NCI-H460 (cell line): ENCODE data around the gene PKN2. TPM values are rescaled to one million over a fixed set of nuclear protein-coding genes. Genes with fewer than 3 reads are reported as not detected.
"Not testable (repeated sequence)": the region's sequence is repeated elsewhere in the genome, so short reads cannot be mapped to it uniquely, and the experiment has no call there.

Experiments used
- DNase-seq: peaks from one replicate; pipeline ENCODE4 v3.0.0-alpha.2; 2016; ENCODE audit warnings: low read depth; ENCODE audit errors: extremely low read depth
- total RNA-seq: library from RNA; depleted of rRNA; stranded (reverse); fragments of >200 nt; shearing (Covaris generic); gene quantifications from 2 replicates; pipeline ENCODE4 v1.2.3, GENCODE V29; 2014

PKN2 gene
- total RNA-seq, 1 experiment from 2014 or later = 29.9 TPM

GRCh38 chr1:88783145-88783544 is 99.1 kb downstream of the PKN2 start:
- DNase-seq = no peak

- DNase-seq = no peak
Measured at GRCh38 chr1:88784551-88784950, 100.5 kb downstream of the PKN2 start.

GRCh38 chr1:88787023-88787903 is 103.2 kb downstream of the PKN2 start:
- no peak for DNase-seq

GRCh38 chr1:88791192-88791591 is 107.1 kb downstream of the PKN2 start:
- no peak for DNase-seq

- DNase-seq = no peak
Measured at GRCh38 chr1:88799491-88799890, 115.4 kb downstream of the PKN2 start.

- peak; percentile 41 for DNase-seq
Measured at GRCh38 chr1:88800382-88801051, 116.4 kb downstream of the PKN2 start.

- DNase-seq = no peak
Measured at GRCh38 chr1:88801575-88802208, 117.6 kb downstream of the PKN2 start.

GRCh38 chr1:88802404-88802803 is 118.3 kb downstream of the PKN2 start:
- DNase-seq = no peak

GRCh38 chr1:88802950-88803349 is 118.9 kb downstream of the PKN2 start:
- no peak for DNase-seq

GRCh38 chr1:88803444-88803843 is 119.4 kb downstream of the PKN2 start:
- no peak for DNase-seq

- no peak for DNase-seq
Measured at GRCh38 chr1:88812366-88812765, 128.3 kb downstream of the PKN2 start.

- DNase-seq = no peak
Measured at GRCh38 chr1:88813471-88813870, 129.4 kb downstream of the PKN2 start.

- not testable (repeated sequence) for DNase-seq
Measured at GRCh38 chr1:88819642-88820041, 135.6 kb downstream of the PKN2 start.

- DNase-seq = no peak
Measured at GRCh38 chr1:88825721-88826120, 141.6 kb downstream of the PKN2 start.

- no peak for DNase-seq
Measured at GRCh38 chr1:88847643-88848042, 163.6 kb downstream of the PKN2 start.

GRCh38 chr1:88851303-88852063 is 167.4 kb downstream of the PKN2 start:
- DNase-seq = no peak

GRCh38 chr1:88867743-88868521 is 183.9 kb downstream of the PKN2 start:
- no peak for DNase-seq

- not testable (repeated sequence) for DNase-seq
Measured at GRCh38 chr1:88869644-88870043, 185.6 kb downstream of the PKN2 start.

GRCh38 chr1:88873737-88874349 is 189.8 kb downstream of the PKN2 start:
- peak; percentile 41 for DNase-seq

GRCh38 chr1:88875595-88875994 is 191.5 kb downstream of the PKN2 start:
- no peak for DNase-seq
